SK-N-MC (cell line): ENCODE results near the gene LMTK2.

ENCODE experiments used
- DNase-seq: peaks from one replicate; pipeline ENCODE4 v3.0.0-alpha.2; 2011; ENCODE audit warnings: low read depth, low spot score
- H3K27ac ChIP-seq: fragments of 200-600 bp; sonication (generic); 2 replicates; pipeline ENCODE4 v1.5.1; 2016; ENCODE audit warnings: mixed run types
- H3K36me3 ChIP-seq: fragments of 200-600 bp; sonication (generic); 2 replicates; pipeline ENCODE4 v1.6.1; 2017; ENCODE audit warnings: antibody characterized with exemption, low read length, mixed read lengths; ENCODE audit not compliant: insufficient read depth
- H3K4me3 ChIP-seq: fragments of 200-600 bp; sonication (generic); 2 replicates; pipeline ENCODE4 v1.5.1; 2016
- H3K9ac ChIP-seq: fragments of 200-600 bp; sonication (generic); 2 replicates; pipeline ENCODE4 v1.8.0; 2017; ENCODE audit warnings: mixed run types, mixed read lengths; ENCODE audit not compliant: insufficient read length
- H3K9me3 ChIP-seq: fragments of 200-600 bp; sonication (generic); 2 replicates; pipeline ENCODE4 v1.6.1; 2017; ENCODE audit warnings: low read depth, mild to moderate bottlenecking, antibody characterized with exemption, low read length, moderate library complexity, mixed read lengths
- EZH2 ChIP-seq: fragments of 200-600 bp; sonication (generic); IDR thresholded peaks from one replicate; pipeline ENCODE4 v1.6.1; 2017; ENCODE audit warnings: antibody characterized with exemption
- FOXP2 ChIP-seq: optimal IDR thresholded peaks from 2 replicates; pipeline ENCODE3; 2011; ENCODE audit warnings: mild to moderate bottlenecking, moderate library complexity; ENCODE audit not compliant: insufficient read depth; ENCODE audit errors: extremely low read length, control extremely low read depth
- POLR2AphosphoS5 ChIP-seq: IDR thresholded peaks from 2 replicates; pipeline ENCODE4 v1.6.1; 2012; ENCODE audit warnings: mild to moderate bottlenecking, low read depth, low read length, borderline replicate concordance

Gene LMTK2

GRCh38 chr7:98171449-98171848 is 64.8 kb downstream of the LMTK2 start:
- Histone ChIP-seq H3K36me3 (peaks cover 9% of the 10 kb centered on the region; the same call in 1 of the 2 replicates), H3K9me3 (no peaks in the 10 kb centered on the region), H3K9ac (no peak overlapping the region), H3K4me3 (no peak overlapping the region), H3K27ac (no peak overlapping the region)
- no peak for DNase-seq
- TF ChIP-seq FOXP2 (no peak), EZH2 (no peak)

- Histone ChIP-seq H3K36me3 (peaks cover 9% of the 10 kb centered on the region; the same call in 1 of the 2 replicates), H3K9ac (no peak overlapping the region), H3K9me3 (no peaks in the 10 kb centered on the region), H3K27ac (no peak overlapping the region), H3K4me3 (no peak overlapping the region)
- TF ChIP-seq POLR2AphosphoS5, result no peak
- TF ChIP-seq FOXP2, result no peak
- no peak for TF ChIP-seq EZH2
- DNase-seq, result no peak
Measured at GRCh38 chr7:98174334-98175259, 67.9 kb downstream of the LMTK2 start.

DNA sequence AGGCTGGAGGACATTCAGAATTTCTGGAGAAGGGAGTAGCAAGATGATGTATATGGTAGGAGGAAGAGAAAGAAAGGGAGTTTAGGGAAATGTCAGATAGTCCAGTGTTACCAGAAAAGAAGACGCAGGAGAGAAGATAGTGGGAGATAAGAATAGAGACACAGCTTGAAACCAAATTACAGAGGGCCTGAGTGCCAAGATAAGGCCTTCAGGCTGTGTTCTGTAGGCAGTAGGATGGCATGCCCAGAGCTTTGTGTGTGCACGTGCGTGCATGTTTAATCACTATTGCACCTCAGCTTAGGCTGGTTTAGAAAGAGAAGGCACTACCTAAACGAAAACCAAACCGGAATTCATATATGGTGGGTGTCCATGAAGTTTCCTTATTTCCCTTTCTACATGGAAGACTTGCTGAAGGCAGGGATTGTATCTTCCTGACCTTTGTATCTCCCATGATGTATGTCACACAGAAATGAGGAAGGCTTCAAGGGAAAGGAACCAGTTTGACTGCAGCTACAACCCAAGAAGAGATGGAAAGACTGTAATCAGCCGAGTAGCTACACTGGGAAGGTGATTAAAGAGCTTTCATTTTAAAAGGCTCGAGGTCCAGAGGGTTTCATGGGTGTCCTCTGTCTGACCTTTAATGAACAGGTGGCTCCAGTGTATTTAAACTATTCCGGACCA is 68.7 kb downstream of the LMTK2 start:
- Histone ChIP-seq H3K4me3 (no peak overlapping the region), H3K9me3 (no peaks in the 10 kb centered on the region), H3K9ac (no peak overlapping the region), H3K27ac (no peak overlapping the region), H3K36me3 (peaks cover 9% of the 10 kb centered on the region; the same call in 1 of the 2 replicates)
- TF ChIP-seq POLR2AphosphoS5, result no peak
- no peak for TF ChIP-seq EZH2
- TF ChIP-seq FOXP2, result no peak
- no peak for DNase-seq

DNA sequence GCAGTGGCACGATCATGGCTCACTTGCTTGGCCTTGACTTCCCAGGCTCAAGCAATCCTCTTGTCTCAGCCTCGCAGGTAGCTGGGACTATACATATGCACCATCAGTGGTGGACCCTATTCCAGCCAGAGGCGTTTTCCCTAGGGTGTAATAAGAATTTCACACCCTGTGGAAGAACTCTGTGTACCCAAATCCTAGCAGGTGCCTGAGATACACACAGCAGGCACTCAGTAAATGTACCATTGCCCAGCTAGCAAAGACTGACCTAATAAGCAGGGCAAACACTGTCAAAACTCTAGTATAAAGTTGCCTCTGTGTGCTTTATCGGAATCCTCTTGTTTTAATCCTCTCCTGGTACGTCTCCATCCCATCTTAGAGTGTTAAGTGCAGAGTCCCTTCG is 70.9 kb downstream of the LMTK2 start:
- Histone ChIP-seq H3K36me3 (no peaks in the 10 kb centered on the region; the same call in 1 of the 2 replicates), H3K9ac (no peak overlapping the region), H3K4me3 (no peak overlapping the region), H3K9me3 (no peaks in the 10 kb centered on the region), H3K27ac (no peak overlapping the region)
- no peak for TF ChIP-seq EZH2
- no peak for DNase-seq

DNA sequence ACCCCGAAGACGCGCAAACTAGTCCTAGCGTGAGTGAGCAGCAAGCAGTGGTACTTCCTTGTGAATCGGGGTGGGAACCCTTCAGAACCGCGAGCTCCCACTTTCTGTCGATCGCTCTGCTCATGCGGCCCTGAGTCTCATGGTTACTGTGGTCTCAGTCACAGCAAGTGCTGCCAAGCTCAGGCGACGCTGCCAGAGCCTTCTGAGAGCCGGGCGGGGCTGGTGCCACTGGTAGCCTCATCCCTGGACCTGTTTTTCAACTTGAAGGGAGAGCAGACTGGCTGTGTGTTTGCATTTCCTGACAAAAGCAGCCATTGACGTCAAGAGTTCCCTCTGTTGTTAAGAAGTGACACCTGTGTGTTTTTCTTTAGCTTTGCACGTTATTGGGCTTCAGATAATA is 71.7 kb downstream of the LMTK2 start:
- no peak overlapping the region for H3K9ac ChIP-seq
- no peak for DNase-seq
- H3K36me3 ChIP-seq, result no peaks in the 10 kb centered on the region; the same call in 1 of the 2 replicates
- TF ChIP-seq FOXP2, result no peak
- H3K27ac ChIP-seq, result no peak overlapping the region
- no peaks in the 10 kb centered on the region for H3K9me3 ChIP-seq
- no peak overlapping the region for H3K4me3 ChIP-seq

DNA sequence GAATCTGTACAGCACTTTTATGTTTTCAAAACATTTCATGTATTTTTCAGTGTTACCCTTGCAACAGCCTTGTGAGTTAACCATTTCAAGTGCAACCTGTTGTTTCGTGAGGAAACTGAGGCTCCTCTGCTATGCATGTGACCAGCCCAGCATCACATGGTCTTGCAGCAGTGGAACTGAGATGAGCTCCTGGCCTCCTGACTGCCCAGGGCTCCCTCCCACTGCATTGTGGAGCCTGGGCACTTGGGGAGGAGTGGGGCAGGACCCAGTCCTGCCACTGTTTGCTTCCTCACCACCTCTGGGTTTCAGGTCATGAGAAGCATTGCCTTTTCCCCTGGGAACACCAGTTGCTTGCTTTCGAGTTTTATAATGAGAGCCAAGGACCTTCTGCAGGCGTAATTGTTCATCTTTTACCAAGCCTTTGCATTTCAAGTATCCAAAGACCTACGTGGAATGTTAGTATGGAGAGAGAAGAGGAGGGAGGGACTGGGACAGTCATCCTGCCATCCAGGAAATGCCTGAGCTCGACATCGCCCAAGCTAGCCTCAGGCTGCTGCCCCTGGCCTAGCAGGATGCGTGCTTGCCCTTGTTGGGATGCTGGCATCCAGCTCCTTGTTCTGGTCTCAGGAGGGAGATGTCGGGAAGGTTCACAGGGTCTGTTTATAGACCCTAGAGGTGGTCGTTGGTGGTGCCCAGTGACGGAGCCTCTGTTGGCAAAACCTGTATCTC is 72.3 kb downstream of the LMTK2 start:
- no peak overlapping the region for H3K27ac ChIP-seq
- H3K36me3 ChIP-seq, result no peaks in the 10 kb centered on the region; the same call in 1 of the 2 replicates
- TF ChIP-seq POLR2AphosphoS5 (no peak), FOXP2 (no peak), EZH2 (no peak)
- H3K9me3 ChIP-seq, result no peaks in the 10 kb centered on the region
- no peak for DNase-seq
- no peak overlapping the region for H3K9ac ChIP-seq
- H3K4me3 ChIP-seq, result no peak overlapping the region

DNA sequence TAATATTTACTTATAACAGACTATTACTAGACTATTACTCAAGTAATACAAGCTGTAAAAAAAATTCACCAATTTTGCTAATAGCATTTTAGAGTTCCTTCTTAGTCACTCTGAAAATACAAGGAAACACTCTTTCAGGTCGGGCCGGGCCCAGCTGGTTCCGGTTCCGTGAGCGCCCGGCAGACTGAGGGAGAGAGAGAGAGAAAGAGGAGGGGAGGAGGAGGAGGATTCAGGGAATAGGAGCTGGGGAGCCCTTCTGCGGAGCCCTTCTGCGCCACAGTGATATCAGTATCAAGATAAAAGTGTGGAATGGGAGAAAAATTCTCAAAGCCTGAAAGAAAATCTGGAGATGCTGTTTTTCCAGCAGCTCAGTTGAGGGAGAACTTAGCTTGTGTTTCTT is 74.1 kb downstream of the LMTK2 start:
- H3K4me3 ChIP-seq, result no peak overlapping the region

DNA sequence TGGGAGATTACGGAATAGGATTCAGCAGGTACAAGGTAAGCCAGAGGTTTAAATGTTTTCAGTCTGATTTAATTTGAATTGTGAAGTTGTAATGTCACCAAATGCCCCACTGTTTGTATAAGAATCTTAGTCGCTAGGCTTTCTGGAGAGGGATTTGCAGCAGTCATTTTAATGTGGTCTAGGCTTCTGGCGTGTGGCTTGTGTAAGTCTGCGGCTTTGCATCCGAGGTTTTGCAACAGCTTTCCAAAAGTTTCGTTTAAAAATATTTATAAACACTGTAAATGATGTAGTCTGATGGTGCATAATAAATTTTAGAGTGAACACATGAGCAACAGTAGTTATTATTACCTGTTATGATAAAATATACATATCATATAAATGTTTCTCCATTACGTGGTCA is 78.4 kb downstream of the LMTK2 start:
- Histone ChIP-seq H3K9me3 (no peaks in the 10 kb centered on the region), H3K9ac (no peak overlapping the region), H3K27ac (no peak overlapping the region), H3K36me3 (no peaks in the 10 kb centered on the region), H3K4me3 (no peak overlapping the region)
- no peak for DNase-seq
- TF ChIP-seq FOXP2 (no peak), POLR2AphosphoS5 (no peak), EZH2 (no peak)

More for the DNA sequence above, 74.1 kb downstream of the LMTK2 start:
- Histone ChIP-seq H3K9ac (no peak overlapping the region), H3K36me3 (no peaks in the 10 kb centered on the region; the same call in 1 of the 2 replicates), H3K27ac (no peak overlapping the region), H3K9me3 (no peaks in the 10 kb centered on the region)
- DNase-seq, result no peak
- TF ChIP-seq FOXP2 (no peak), EZH2 (no peak), POLR2AphosphoS5 (no peak)
